ENCODE data around the gene BSG.
A peak's percentile ranks its signal among the peaks of the same experiment; 100 is the strongest.

The BSG gene

DNA sequence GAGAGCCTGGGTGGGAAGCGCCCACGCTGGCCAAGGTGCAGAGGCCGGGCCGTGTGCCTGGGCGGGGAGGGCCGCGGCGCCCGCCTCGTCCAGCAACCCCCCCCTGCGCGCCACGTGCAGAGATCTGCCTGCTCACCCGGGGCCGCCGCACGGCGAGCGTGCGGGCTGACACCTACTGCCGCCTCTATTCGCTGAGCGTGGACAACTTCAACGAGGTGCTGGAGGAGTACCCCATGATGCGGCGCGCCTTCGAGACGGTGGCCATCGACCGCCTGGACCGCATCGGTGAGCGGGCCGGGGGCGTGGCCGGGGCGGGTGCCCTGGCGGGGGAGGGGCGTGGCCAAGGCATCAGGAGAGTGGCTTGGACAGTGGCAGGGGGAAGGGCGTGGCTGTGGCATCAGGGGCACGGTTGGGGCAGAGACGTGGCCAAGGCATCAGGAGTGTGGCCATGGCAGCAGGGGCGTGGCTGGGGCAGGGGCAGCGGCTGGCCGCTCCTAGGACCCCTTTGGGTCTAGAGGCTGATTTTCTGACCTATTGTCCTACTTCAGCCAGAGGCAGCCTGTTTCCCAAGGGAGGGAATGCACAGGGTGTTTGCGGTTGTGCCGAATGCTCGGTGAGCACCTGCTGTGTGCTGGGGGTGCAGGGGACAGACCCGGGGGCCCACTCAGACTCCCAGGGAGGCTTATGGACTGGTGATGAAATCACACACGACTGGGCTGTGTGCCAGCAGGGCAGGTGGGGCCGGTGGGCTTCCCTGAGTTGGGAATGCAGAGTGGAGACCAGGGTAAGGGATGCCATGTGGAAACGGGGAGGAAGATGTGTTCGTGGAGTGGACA lies 41.6 kb downstream of the BSG start:
- H3K4me3 ChIP-seq (ENCODE audit: low read length): no peak overlapping the region
- TF ChIP-seq, protein P1, sequence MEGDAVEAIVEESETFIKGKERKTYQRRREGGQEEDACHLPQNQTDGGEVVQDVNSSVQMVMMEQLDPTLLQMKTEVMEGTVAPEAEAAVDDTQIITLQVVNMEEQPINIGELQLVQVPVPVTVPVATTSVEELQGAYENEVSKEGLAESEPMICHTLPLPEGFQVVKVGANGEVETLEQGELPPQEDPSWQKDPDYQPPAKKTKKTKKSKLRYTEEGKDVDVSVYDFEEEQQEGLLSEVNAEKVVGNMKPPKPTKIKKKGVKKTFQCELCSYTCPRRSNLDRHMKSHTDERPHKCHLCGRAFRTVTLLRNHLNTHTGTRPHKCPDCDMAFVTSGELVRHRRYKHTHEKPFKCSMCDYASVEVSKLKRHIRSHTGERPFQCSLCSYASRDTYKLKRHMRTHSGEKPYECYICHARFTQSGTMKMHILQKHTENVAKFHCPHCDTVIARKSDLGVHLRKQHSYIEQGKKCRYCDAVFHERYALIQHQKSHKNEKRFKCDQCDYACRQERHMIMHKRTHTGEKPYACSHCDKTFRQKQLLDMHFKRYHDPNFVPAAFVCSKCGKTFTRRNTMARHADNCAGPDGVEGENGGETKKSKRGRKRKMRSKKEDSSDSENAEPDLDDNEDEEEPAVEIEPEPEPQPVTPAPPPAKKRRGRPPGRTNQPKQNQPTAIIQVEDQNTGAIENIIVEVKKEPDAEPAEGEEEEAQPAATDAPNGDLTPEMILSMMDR (IDR thresholded peaks at IDR 0.05; ENCODE audit: insufficient read depth, low read depth, low read length, missing control alignments): no peak
- no peak for DNase-seq (ENCODE audit: low read depth)

DNA sequence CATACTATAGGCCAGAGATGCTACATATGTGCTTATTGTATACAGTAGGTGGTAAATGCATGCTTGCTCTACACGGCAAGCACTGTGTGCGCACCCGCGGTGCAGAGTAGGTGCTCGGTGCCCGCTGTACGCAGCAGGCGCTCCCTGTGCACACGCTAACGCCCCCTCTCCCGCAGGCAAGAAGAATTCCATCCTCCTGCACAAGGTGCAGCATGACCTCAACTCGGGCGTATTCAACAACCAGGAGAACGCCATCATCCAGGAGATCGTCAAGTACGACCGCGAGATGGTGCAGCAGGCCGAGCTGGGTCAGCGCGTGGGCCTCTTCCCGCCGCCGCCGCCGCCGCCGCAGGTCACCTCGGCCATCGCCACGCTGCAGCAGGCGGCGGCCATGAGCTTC lies 43.2 kb downstream of the BSG start:
- H3K4me3 ChIP-seq (ENCODE audit: low read length): no peak overlapping the region
- DNase-seq (ENCODE audit: low read depth): peak; percentile 46
- TF ChIP-seq, protein P1 (IDR thresholded peaks at IDR 0.05; ENCODE audit: insufficient read depth, low read depth, low read length, missing control alignments): no peak

DNA sequence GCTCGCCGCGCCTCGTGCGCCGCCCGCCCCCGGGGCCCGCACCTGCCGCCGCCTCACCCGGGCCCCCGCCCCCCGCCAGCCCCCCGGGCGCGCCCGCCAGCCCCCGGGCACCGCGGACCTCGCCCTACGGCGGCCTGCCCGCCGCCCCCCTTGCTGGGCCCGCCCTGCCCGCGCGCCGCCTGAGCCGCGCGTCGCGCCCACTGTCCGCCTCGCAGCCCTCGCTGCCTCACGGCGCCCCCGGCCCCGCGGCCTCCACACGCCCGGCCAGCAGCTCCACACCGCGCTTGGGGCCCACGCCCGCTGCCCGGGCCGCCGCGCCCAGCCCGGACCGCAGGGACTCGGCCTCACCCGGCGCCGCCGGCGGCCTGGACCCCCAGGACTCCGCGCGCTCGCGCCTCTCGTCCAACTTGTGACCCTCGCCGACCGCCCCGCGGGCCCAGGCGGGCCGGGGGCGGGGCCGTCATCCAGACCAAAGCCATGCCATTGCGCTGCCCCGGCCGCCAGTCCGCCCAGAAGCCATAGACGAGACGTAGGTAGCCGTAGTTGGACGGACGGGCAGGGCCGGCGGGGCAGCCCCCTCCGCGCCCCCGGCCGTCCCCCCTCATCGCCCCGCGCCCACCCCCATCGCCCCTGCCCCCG lies 43.8 kb downstream of the BSG start:
- DNase-seq (ENCODE audit: low read depth): no peak
- TF ChIP-seq, protein P1 (IDR thresholded peaks at IDR 0.05; ENCODE audit: insufficient read depth, low read depth, low read length, missing control alignments): no peak
- no peak overlapping the region for H3K4me3 ChIP-seq (ENCODE audit: low read length)

DNA sequence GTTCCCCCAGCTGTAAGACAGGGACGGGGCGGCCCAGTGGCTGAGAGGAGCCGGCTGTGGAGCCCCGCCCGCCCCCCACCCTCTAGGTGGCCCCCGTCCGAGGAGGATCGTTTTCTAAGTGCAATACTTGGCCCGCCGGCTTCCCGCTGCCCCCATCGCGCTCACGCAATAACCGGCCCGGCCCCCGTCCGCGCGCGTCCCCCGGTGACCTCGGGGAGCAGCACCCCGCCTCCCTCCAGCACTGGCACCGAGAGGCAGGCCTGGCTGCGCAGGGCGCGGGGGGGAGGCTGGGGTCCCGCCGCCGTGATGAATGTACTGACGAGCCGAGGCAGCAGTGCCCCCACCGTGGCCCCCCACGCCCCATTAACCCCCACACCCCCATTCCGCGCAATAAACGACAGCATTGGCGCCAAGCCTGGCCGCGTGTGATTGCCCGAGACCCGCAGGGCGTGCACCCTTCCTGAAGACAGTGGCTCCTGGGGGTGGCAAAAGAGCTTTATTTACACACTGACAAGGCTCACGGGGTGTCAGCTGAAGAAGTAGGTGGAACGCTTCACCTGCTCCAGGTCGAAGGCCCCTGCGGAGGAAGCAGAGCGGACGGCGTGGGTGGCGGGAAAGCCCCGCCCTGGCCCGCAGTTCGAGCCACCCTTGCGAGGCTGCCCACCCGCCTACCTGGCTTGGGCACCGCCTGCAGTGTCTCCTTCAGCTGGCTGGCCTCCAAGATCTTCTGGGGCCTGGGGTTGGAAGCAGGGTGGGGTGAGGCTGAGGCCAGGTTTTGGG lies 44.5 kb downstream of the BSG start:
- no peak for DNase-seq (ENCODE audit: low read depth)
- TF ChIP-seq, protein P1 (IDR thresholded peaks at IDR 0.05; ENCODE audit: insufficient read depth, low read depth, low read length, missing control alignments): no peak
- H3K4me3 ChIP-seq (ENCODE audit: low read length): no peak overlapping the region

DNA sequence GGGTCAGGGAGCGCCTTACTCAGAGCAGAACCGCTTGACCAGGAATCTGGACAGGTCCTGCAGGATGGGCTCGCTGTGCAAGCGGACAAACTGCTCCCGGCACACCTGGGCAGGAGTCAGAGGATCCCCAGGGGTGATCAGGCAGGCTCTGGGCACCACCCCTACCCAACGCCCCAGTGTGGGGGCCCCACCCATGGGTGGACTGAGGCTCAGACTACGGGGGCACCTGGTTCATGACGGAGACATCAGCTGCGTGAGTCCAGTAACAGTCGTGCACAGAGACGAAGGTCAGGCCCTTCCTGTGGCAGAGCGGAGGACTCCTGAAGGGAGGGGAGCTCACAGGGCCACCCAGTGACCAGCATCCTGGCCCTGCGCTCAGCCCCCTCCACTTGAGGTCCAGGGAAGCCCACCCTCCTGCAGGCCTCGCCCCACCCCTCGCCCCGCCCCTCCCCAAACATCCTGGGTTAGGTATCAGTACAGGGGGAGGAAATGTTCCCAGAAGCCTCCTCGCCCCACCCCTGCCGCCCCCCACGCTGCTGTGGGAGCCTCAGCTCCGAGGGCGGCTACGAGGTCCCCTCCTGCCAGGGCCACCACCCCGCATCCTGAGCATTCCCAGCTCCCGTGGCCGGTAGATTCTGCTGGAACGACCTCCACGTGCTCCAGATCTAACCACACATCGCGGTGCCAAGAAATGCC lies 45.3 kb downstream of the BSG start:
- TF ChIP-seq, protein P1 (IDR thresholded peaks at IDR 0.05; ENCODE audit: insufficient read depth, low read depth, low read length, missing control alignments): no peak
- no peak for DNase-seq (ENCODE audit: low read depth)
- H3K4me3 ChIP-seq (ENCODE audit: low read length): no peak overlapping the region

DNA sequence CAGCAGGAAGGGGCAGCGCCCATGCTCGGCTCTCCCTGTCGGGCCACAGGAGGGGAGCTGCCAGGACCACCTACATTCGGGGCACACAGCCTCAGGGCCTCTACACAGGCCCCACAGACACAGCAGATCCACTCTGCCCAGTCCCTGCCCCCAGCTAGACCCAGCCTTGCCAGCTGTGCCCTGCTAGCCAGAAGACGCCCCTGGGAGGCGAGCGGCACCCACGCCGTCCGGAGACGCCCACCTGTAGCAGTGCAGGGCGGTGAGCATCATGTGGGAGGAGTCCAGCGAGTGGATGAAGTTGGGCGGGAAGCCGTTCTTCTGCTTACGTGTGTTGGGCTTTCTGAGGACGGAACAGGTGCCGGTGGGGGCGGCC lies 45.8 kb downstream of the BSG start:
- no peak overlapping the region for H3K4me3 ChIP-seq (ENCODE audit: low read length)
- DNase-seq (ENCODE audit: low read depth): no peak
- TF ChIP-seq, protein P1 (IDR thresholded peaks at IDR 0.05; ENCODE audit: insufficient read depth, low read depth, low read length, missing control alignments): no peak

All from epithelial cell of esophagus (primary cell).